ENCODE data around the gene SMOC1.

Gene SMOC1

GRCh38 chr14:69991422-69991821 is 112.2 kb downstream of the SMOC1 start:
- Histone ChIP-seq H3K4me3 (no peak overlapping the region), H3K27ac (no peak overlapping the region)
- TF ChIP-seq CTCF (IDR thresholded peaks at IDR 0.05) = no peak
- DNase-seq (ENCODE audit: low spot score) = no peak

- Histone ChIP-seq H3K27ac (no peak overlapping the region), H3K4me3 (no peak overlapping the region)
- no peak for DNase-seq (ENCODE audit: low spot score)
- no peak for TF ChIP-seq CTCF (IDR thresholded peaks at IDR 0.05)
Observed at GRCh38 chr14:69992564-69992963, 113.3 kb downstream of the SMOC1 start.

GRCh38 chr14:69993326-69993725 is 114.1 kb downstream of the SMOC1 start:
- DNase-seq (ENCODE audit: low spot score) = no peak
- no peak overlapping the region for H3K27ac ChIP-seq
- H3K4me3 ChIP-seq = no peak overlapping the region
- no peak for TF ChIP-seq CTCF (IDR thresholded peaks at IDR 0.05)

GRCh38 chr14:69994002-69994401 is 114.8 kb downstream of the SMOC1 start:
- TF ChIP-seq CTCF (IDR thresholded peaks at IDR 0.05) = no peak
- DNase-seq (ENCODE audit: low spot score) = no peak
- Histone ChIP-seq H3K4me3 (no peak overlapping the region), H3K27ac (no peak overlapping the region)

- no peak overlapping the region for H3K27ac ChIP-seq
- no peak overlapping the region for H3K4me3 ChIP-seq
- DNase-seq (ENCODE audit: low spot score) = no peak
- TF ChIP-seq CTCF (IDR thresholded peaks at IDR 0.05) = no peak
Observed at GRCh38 chr14:69996216-69996615, 117.0 kb downstream of the SMOC1 start.

- H3K27ac ChIP-seq = no peak overlapping the region
- no peak for TF ChIP-seq CTCF (IDR thresholded peaks at IDR 0.05)
- no peak overlapping the region for H3K4me3 ChIP-seq
- DNase-seq (ENCODE audit: low spot score) = no peak
Observed at GRCh38 chr14:69997849-69998248, 118.6 kb downstream of the SMOC1 start.

GRCh38 chr14:69999261-69999674 is 120.1 kb downstream of the SMOC1 start:
- no peak overlapping the region for H3K4me3 ChIP-seq
- no peak overlapping the region for H3K27ac ChIP-seq
- no peak for DNase-seq (ENCODE audit: low spot score)
- no peak for TF ChIP-seq CTCF (IDR thresholded peaks at IDR 0.05)

Measured in coronary artery (tissue), 2 donors.